ENCODE results near the gene RIMBP2. TPM values are rescaled to one million over a fixed set of nuclear protein-coding genes. Genes with fewer than 3 reads are reported as not detected.

The RIMBP2 gene
- total RNA-seq, 1 experiment from 2014 or later, result not detected

DNA sequence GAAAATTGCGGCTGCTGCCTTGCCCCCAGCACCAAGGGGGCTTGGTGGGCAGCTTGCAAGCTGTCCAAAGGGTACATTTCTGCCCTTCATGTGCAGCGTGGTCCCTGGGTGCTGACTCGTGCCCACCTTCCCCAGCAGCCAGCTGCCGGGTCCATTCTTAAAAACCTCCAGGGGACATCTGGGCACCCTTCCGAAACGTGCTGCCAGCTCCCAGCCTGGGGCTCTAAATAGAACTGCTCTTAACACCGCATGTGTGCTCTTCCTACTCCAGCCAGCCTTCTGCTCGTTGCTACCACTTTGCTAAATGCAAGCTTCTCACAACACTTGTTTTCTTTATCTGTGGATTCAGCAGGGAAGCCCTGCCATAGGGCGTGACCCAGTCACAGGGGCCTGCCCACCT is 66.0 kb downstream of the RIMBP2 start:
- ChIA-PET CTCF (no interaction called here), POLR2A (no interaction called here)
- BruUV-seq (replicated peaks), result no TSS peak
- H3K9me3 Mint-ChIP-seq (ENCODE audit: unreplicated experiment), result peaks cover 10% of the 10 kb centered on the region
- TF ChIP-seq, protein P1, sequence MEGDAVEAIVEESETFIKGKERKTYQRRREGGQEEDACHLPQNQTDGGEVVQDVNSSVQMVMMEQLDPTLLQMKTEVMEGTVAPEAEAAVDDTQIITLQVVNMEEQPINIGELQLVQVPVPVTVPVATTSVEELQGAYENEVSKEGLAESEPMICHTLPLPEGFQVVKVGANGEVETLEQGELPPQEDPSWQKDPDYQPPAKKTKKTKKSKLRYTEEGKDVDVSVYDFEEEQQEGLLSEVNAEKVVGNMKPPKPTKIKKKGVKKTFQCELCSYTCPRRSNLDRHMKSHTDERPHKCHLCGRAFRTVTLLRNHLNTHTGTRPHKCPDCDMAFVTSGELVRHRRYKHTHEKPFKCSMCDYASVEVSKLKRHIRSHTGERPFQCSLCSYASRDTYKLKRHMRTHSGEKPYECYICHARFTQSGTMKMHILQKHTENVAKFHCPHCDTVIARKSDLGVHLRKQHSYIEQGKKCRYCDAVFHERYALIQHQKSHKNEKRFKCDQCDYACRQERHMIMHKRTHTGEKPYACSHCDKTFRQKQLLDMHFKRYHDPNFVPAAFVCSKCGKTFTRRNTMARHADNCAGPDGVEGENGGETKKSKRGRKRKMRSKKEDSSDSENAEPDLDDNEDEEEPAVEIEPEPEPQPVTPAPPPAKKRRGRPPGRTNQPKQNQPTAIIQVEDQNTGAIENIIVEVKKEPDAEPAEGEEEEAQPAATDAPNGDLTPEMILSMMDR (IDR thresholded peaks at IDR 0.05; ENCODE audit: insufficient read depth in 1 of 2, low read depth in 1 of 2, low read length in 1 of 2, severe bottlenecking in 1 of 2, unreplicated experiment in 1 of 2), result no peak
- Histone ChIP-seq H3K4me3 (ENCODE audit: low read depth, low read length) (no peak overlapping the region), H3K9me3 (no peaks in the 10 kb centered on the region), H3K36me3 (ENCODE audit: control insufficient read depth, insufficient read depth, low read length) (no peaks in the 10 kb centered on the region), H3K27me3 (replicated peaks; ENCODE audit: control insufficient read depth, insufficient read depth, low read length) (no peaks in the 10 kb centered on the region), H3K4me1 (no peaks in the 10 kb centered on the region)
- intact Hi-C loops (cut with micrococcal nuclease; ENCODE audit: unreplicated experiment), result no loop called here
- no peak for DNase-seq
- peaks cover 15% of the 10 kb centered on the region for H3K27me3 Mint-ChIP-seq (ENCODE audit: insufficient read depth, unreplicated experiment)
- no peaks in the 10 kb centered on the region for H3K4me1 Mint-ChIP-seq (ENCODE audit: low read depth, unreplicated experiment)
- no peaks in the 10 kb centered on the region for H3K36me3 Mint-ChIP-seq (ENCODE audit: insufficient read depth, unreplicated experiment)
- H3K4me3 Mint-ChIP-seq (ENCODE audit: unreplicated experiment), result no peak overlapping the region
- no peak overlapping the region for H3K27ac Mint-ChIP-seq (ENCODE audit: unreplicated experiment)

DNA sequence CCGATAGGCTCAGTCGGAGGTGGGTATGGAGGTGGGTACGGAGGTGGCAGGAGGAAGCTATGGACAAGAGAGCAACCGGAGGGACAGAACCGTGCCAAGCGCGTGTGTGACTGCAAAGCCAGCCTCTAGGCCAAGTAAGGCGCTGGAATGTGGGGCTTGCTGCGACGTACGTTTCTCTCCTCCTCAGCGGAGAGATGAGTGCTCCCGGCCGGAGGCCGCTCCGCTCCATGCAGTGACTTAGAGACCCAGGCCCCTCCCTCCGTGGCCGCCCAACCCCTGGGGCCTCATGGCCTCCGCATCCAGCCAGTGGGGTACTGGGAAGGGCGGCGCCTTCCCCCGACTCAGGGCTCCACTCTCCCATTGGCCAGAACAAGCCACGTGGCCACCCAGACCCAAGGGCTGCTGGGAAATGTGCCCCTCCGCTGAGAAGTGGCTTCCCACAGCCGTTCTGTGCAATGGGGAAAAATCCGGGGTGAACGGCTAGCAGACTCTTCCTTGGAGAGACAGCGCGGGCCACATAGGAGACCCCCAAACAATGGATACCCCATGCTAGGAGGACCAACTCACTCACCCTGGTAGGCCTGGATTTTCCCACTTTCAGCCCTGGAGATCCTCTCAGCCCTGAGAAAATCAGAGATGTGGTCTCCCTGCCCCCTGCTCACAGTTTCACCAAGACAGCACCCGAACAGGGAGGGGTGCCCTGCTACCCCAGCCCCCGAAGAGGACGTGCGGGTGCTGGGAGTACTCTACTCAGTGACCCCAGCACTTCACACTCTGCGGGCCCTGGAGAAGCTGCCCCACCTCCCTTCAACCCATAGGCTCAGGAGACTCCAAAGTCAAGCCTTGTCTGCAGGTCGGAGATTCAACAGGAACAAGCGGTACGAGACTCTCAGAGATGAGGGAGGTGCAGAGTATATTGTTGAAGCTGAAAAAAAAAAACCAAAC is 66.7 kb downstream of the RIMBP2 start:
- Mint-ChIP-seq H3K36me3 (ENCODE audit: insufficient read depth, unreplicated experiment) (no peaks in the 10 kb centered on the region), H3K4me1 (ENCODE audit: low read depth, unreplicated experiment) (no peaks in the 10 kb centered on the region), H3K9me3 (ENCODE audit: unreplicated experiment) (peaks cover 4% of the 10 kb centered on the region), H3K27ac (ENCODE audit: unreplicated experiment) (no peak overlapping the region), H3K4me3 (ENCODE audit: unreplicated experiment) (no peak overlapping the region), H3K27me3 (ENCODE audit: insufficient read depth, unreplicated experiment) (peaks cover 13% of the 10 kb centered on the region)
- no TSS peak for BruUV-seq (replicated peaks)
- TF ChIP-seq, protein P1 (IDR thresholded peaks at IDR 0.05; ENCODE audit: insufficient read depth in 1 of 2, low read depth in 1 of 2, low read length in 1 of 2, severe bottlenecking in 1 of 2, unreplicated experiment in 1 of 2), result no peak
- ChIA-PET CTCF (no interaction called here), POLR2A (no interaction called here)
- Histone ChIP-seq H3K27me3 (replicated peaks; ENCODE audit: control insufficient read depth, insufficient read depth, low read length) (no peaks in the 10 kb centered on the region), H3K4me1 (no peaks in the 10 kb centered on the region), H3K9me3 (no peaks in the 10 kb centered on the region), H3K4me3 (ENCODE audit: low read depth, low read length) (no peak overlapping the region), H3K36me3 (ENCODE audit: control insufficient read depth, insufficient read depth, low read length) (no peaks in the 10 kb centered on the region)
- DNase-seq, result no peak
- intact Hi-C loops (cut with micrococcal nuclease; ENCODE audit: unreplicated experiment), result no loop called here

DNA sequence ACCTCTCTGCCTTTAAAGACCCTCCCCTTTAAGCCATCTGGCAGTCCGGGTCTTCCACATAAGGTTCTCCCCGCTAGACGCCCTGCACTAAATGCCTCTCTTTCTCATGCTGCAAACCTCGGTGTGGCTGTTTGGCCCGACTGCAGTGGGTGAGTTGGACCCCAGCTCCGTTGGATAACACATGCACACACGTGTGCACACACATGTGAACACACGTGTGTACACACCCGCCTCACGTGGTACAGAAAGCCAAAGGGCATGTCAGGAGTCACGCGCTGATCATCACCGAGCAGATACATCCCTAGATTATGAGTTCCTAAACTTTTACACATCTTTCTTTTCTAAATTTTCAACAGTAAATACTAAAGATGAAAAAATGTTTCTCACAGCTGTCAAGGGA is 68.3 kb downstream of the RIMBP2 start:
- no TSS peak for BruUV-seq (replicated peaks)
- H3K36me3 Mint-ChIP-seq (ENCODE audit: insufficient read depth, unreplicated experiment), result no peaks in the 10 kb centered on the region
- H3K4me3 Mint-ChIP-seq (ENCODE audit: unreplicated experiment), result no peak overlapping the region
- no peaks in the 10 kb centered on the region for H3K9me3 Mint-ChIP-seq (ENCODE audit: unreplicated experiment)
- Histone ChIP-seq H3K9me3 (no peaks in the 10 kb centered on the region), H3K4me3 (ENCODE audit: low read depth, low read length) (no peak overlapping the region), H3K36me3 (ENCODE audit: control insufficient read depth, insufficient read depth, low read length) (no peaks in the 10 kb centered on the region), H3K4me1 (no peaks in the 10 kb centered on the region), H3K27me3 (replicated peaks; ENCODE audit: control insufficient read depth, insufficient read depth, low read length) (no peaks in the 10 kb centered on the region)
- DNase-seq, result no peak
- TF ChIP-seq, protein P1 (IDR thresholded peaks at IDR 0.05; ENCODE audit: insufficient read depth in 1 of 2, low read depth in 1 of 2, low read length in 1 of 2, severe bottlenecking in 1 of 2, unreplicated experiment in 1 of 2), result no peak
- POLR2A ChIA-PET, result no interaction called here
- no peak overlapping the region for H3K27ac Mint-ChIP-seq (ENCODE audit: unreplicated experiment)
- intact Hi-C loops (cut with micrococcal nuclease; ENCODE audit: unreplicated experiment), result no loop called here
- no peaks in the 10 kb centered on the region for H3K4me1 Mint-ChIP-seq (ENCODE audit: low read depth, unreplicated experiment)
- H3K27me3 Mint-ChIP-seq (ENCODE audit: insufficient read depth, unreplicated experiment), result peaks cover 15% of the 10 kb centered on the region
- CTCF ChIA-PET, result no interaction called here

Data from Caco-2 (cell line).